Measurements from ENCODE around the gene RPS18. TPM values are rescaled to one million over a fixed set of nuclear protein-coding genes. Genes with fewer than 3 reads are reported as not detected.

The RPS18 gene
- total and polyA plus RNA-seq, 9 of the 15 experiments (the other 6 are each of a cell fraction or from before 2014, with no cell fraction given), result 5,023 to 17,516 (median 8,131) TPM

GRCh38 chr6:33276864-33277662, 5.2 kb downstream of the RPS18 start, which contains the start of gene B3GALT4 (continued):
- TF ChIP-seq ZBTB40 (IDR thresholded peaks at IDR 0.05) (peak; percentile 87), ZBTB40 (CRISPR knock-in tag; IDR thresholded peaks at IDR 0.05) (no peak), SMARCA5 (IDR thresholded peaks at IDR 0.05) (0 out of 2 replicates have a peak, but pooled peaks have one; percentile 2), ZNF354B (CRISPR knock-in tag; IDR thresholded peaks at IDR 0.05) (no peak), ZNF143 (CRISPR knock-in tag; IDR thresholded peaks at IDR 0.05) (no peak; the same call in 1 of the 2 replicates), ZNF395 (CRISPR knock-in tag; IDR thresholded peaks at IDR 0.05) (peak; percentile 60), PTRF (tag; IDR thresholded peaks at IDR 0.05) (no peak), RBM34 (IDR thresholded peaks at IDR 0.05; ENCODE audit: borderline replicate concordance, insufficient read depth, low read length) (no peak), HOMEZ (CRISPR knock-in tag; IDR thresholded peaks at IDR 0.05) (no peak), ARID2 (IDR thresholded peaks at IDR 0.05) (0 out of 2 replicates have a peak, but pooled peaks have one; percentile 32), NR2C2 (CRISPR knock-in tag; IDR thresholded peaks at IDR 0.05) (peak; percentile 73; the same call in 1 of the 2 replicates), NR2C2 (tag; IDR thresholded peaks at IDR 0.05) (peak; percentile 83), ZNF133 (CRISPR knock-in tag; IDR thresholded peaks at IDR 0.05) (no peak), GMEB1 (CRISPR knock-in tag; IDR thresholded peaks at IDR 0.05) (no peak; the same call in 1 of the 2 replicates)

Data from K562 (cell line).